OCI-M2 (cell line): Measurements from ENCODE around the gene LHPP.
A peak's percentile ranks its signal among the peaks of the same experiment; 100 is the strongest.
"Not testable (repeated sequence)": the region's sequence is repeated elsewhere in the genome, so short reads cannot be mapped to it uniquely, and the experiment has no call there.

Source experiments
- DNase-seq: peaks from one replicate; lab custom pipeline; 2025; ENCODE audit not compliant: unreplicated experiment; lab: John Stamatoyannopoulos, UW

Gene LHPP

DNA sequence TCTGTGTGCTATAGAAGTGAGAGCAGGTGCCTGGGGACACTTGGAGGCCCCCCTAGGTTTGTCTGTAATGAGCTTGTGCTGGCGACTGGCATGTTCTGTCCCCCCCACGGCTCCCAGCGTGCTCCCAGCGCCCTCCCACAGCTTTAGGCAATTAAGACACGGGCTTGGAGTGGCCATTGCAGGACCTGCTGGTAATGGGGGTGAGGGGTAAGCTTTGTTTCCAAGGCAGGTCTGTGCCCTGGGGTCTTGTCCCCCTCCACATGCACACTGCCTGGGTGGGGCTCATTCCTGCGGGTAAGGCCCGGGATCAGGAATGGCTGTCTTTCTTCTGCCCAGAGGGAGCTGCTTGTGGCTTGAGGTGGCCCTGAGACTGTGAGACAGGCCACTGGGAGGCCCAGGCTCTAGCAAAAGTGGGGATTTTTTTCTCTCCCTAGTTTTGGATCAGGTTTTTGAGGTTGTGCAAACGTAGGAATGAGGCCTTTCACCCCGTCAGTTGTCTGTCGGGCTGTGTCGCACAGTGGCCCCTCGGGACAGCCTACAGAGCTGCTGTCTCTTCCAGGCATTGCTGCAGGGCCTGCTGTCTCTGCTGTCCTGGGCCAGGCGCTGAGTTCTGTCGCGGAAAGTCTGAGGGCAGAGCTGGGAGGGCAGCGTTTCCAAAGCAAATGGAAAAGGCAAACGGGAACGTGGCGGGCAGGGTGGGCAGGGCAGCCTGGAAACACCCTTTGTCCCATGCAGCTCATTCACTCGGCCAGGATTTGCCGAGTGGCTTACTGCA, 107.4 kb downstream of the LHPP start:
- no peak for DNase-seq

GRCh38 chr10:124569623-124570470, 108.2 kb downstream of the LHPP start:
- no peak for DNase-seq

DNA sequence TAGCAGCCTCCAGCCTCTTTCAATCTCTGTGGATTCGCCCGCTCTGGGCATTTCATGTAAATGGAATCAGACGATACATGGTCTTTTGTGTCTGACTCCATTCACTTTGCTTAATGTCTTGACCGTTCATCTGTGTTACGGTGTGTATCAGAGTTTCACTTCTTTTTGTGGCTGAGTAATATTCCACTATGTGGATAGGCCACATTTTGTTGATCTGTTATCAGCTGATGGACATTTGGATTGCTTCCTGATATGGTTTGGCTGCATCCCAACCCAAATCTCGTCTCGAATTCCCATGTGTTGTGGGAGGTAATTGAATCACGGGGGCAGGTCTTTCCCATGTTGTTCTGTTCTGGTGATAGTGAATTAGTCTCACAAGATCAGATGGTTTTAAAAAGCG, 109.0 kb downstream of the LHPP start:
- no peak for DNase-seq

DNA sequence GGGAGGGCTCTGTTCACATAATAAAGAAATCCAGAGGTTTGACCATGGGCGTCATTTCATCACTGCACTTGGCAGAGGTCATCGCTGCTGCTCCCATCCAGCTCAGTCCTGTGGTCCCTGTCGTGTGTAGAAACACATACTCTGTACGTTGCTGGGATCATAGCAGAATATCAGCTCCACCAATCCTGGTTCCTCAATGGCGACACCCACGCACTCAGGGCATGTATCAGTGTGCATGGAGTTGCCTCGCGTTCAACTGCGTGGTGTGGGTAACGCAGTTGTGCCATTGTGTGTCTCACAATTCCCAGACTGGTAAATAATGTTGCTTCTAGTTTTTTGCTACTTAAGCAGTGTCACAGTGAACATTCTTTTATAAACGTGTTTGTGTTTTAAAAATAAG, 111.1 kb downstream of the LHPP start:
- no peak for DNase-seq

DNA sequence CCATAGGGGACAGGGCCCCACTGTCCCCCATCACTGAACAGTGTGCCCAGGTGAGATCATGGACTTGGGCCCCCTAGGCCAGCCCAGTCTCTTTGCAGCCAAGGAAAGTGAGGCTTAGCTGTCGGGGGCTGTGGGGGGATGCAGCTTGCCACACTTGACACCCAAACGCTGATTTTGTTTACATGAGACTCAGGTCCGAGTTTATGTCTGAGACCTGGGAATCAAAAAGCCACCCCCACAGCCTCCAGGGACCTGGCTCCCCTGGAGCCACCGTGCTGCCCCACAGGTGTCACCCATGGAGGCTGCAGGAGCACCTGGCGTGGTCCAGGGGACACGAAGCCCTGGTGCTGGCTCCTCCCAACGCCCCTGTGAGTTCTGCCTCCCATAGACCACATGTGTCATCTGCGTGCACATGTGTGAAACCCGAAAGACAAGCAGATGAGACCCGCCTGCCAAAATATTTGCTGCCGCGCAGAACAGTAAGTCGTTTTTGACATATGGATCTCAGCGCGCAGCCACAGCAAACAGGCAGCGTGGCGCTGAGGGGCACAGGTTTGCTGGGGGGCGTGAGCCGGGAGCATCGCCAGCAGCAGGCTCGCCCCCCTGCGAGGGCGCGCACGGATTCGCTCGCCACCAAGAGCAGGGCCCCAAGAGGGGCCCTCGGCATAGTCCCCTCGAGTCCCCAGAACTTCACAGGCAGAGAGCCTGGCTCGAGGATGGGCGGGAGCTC, 112.3 kb downstream of the LHPP start:
- DNase-seq: no peak

DNA sequence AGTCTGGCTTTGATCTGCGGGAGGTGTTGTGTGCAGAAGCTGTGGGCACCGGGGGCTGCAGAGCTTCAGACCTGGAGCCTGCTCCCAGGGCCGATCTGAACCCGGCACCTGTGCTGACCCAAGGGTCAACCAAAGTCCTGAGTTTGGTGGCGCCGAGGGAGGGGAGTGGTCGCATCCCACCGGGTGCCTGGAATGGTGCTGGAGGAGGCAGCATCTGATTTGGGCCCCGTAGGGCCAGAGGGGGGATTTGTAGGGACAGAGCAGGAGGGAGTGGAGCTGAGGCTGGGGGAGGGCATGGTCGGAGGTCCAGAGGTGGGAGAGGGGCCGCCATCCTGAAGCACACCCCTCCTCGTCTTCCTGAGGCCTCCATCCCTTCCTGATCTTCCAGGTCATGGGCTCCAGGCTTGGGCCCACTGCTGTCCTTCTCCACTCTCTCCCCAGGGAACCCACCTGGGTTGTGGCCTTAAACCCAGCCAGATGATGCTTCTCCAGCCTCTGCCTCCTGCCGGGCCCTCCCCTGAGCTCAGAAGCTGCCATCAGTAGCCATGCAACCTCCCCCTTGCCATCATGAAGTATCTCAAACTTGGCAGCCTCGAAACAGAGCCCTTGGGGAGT, 112.9 kb downstream of the LHPP start:
- no peak for DNase-seq

GRCh38 chr10:124575107-124576035, 113.7 kb downstream of the LHPP start:
- no peak for DNase-seq

DNA sequence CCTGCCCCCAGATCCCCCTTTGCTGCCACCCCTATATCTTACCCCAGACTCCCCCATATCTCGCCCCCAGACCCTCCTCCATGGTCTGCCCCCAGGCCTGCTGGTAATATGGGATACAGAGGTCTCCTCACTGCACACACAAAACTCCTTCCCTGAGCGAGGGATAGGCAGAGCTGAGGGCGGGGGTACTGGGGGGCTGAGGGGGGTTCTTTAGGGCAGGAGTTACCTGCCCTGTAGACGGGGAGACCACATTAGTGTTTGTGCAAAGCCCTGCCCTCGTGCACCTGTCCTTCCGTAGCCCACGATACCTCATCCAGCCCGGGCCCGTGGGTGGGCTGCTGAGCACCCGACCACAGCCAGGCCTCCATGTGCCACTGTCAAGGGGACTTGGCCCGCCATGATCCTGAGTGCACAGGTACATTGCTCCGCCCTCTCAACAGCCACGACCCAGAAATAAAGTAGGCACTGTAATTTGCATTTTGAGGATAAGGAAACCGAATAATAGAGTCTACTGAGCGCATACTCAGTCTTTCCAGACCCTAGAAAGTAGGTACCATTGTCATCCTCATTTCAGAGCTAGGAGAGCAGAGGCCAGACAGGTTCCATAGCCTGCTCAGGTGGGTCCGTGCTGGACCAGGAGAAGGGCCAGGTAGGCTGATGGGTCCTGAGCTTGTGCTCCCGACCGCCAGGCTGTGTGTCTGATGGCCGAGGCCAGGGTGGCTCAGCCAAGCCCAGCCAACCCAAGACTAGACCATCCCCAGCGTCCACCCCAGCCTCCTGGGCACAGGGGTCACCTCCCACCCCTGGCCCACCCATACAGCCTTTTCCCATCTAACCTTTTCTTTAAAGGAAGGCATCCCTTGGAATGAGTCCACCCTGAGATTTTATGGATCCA, 115.2 kb downstream of the LHPP start:
- DNase-seq: no peak

DNA sequence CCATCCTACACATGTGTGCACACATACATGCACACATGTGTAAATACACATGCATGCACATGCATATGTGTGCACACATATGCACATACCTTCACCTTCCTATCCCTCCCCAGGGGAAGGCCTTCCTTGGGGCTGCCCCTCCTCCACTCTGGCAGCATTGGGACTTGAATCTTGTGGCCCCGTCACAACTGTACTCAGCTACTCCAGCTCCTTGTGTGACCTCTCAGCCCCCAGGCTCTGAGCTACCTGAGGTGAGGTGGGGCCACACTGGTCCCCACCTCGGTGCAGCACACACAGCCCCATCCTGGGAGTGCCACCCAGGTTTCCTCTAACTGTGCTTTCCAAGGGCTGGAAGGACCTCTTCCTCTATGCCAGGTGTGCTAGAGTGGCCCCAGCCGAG, 116.0 kb downstream of the LHPP start:
- DNase-seq: no peak

- DNase-seq: no peak
Observed at GRCh38 chr10:124578231-124579010, 116.8 kb downstream of the LHPP start.

DNA sequence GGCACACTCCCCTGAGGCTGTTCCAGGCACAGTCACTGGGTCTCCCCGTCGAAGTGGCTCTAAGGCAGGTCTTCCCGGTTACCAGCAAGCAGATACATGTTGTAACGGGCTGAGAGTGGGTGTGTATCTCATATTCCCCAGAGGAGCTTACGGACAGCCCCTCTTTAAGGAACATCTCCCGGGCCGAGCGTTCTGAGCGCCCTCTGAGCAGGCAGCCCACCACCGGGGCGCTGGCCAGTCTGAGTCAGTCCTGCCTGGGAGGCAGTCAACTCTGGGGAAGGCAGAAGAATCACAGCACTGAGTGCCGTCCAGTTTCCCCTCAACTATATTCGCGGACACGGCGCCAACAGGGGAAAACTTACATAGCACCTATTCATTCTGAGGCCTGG, 117.4 kb downstream of the LHPP start:
- DNase-seq: no peak

DNA sequence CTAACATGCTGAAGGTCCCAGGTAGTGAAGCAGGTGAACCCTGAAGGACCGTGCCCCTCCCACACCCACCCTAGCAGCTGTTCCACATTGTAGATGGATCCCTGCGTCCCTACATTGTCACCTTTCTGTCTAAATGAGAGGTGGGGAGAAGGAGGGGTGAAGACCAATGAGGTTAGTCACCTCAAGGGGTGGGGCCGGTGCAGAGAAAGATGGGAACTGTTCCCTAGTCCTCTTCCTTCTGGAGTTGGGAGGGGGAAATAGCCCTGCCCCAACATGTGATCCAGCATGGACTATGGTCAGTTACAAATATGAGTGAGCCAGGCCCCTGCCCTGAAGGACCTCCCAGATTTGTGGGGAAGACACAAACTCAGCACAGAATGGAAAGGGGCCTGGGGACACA, 124.5 kb downstream of the LHPP start:
- DNase-seq: no peak

DNA sequence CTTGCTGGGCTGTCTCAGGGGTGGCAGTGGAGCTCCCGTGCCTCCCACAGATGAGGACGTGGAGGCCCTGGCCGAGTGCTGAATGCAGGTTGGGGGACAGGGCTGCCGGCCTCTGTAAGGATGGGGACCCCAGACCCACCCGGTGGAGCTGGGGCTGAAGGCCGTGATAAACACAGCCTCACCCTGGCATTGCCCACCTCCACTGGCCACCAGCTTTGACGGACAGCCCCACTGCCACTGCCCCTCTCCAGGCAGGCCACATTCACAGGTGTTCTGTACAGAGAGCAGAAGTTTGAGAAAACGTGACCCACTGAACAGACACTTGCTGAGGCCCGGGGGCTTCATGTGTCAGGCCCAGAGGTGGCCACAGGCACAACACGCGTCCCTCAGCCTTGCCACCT, 126.2 kb downstream of the LHPP start:
- no peak for DNase-seq

DNA sequence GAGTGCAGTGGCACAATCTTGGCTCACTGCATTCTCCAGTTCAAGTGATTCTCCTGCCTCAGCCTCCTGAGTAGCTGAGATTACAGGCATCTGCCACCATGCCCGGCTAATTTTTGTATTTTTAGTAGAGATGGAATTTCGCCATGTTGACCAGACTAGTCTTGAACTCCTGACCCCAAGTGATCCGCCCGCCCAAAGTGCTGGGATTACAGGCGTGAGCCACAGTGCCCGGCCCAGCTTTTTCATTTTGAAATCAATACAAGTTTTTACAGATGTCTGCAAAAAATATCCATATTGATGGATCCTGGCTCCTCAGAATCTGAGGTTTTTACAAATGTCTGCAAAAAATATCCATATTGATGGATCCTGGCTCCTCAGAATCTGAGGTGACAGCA, 126.7 kb downstream of the LHPP start:
- not testable (repeated sequence) for DNase-seq

DNA sequence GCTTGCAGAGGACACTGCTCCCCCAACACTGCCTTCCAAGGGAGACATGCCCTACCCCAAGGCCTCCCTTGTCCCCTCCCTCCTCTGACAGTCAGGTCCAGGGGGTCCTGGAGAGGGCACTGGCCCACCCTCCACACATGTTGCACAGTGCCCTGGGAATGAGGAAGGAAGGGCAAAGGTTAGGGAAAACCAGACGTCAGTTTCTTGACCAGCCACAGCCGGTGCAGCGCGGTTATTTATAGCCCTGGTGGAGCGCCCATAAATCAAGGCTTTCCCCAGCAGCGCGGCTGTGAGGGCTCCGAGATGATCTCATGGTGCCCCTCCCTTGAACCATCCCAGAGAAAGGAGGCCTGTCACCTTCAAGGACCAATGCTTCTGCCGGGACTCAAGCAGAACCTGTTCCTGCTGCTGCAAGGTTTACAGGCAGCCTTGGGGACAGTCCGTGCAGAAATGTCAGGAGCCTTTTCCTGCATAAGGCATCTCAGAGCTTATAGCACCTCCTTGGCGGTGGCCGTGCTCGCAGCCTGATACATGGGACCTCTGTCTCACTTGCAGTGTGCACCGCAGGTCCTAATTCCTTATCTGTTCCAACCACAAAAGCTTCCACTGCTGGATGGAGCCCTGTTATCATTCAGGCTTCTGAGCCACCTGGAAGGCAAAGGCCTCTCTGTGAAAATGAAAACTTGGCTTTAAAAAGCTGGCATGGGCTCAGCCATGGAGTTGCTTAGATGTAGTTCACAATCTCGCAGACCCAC, 127.3 kb downstream of the LHPP start:
- peak; percentile 4 for DNase-seq

GRCh38 chr10:124589491-124590041, 127.9 kb downstream of the LHPP start:
- no peak for DNase-seq
